Neural cell (in vitro differentiated cells): ENCODE data around the gene PMEPA1.

Source experiments
- EP300 ChIP-seq: fragments of 450-650 bp; conservative IDR thresholded peaks from 2 replicates; pipeline ENCODE4 v1.6.1; 2014; ENCODE audit warnings: antibody characterized with exemption, mild to moderate bottlenecking, moderate library complexity; ENCODE audit not compliant: poor library complexity, severe bottlenecking
- EZH2 ChIP-seq: fragments of 200-600, 300-800 bp; shearing (Covaris generic), sonication (generic); IDR thresholded peaks from 2 replicates; pipeline ENCODE4 v1.6.1; 2014; ENCODE audit warnings: antibody characterized with exemption, low read length, borderline replicate concordance, mild to moderate bottlenecking; ENCODE audit not compliant: insufficient read depth, poor library complexity, severe bottlenecking
- MXI1 ChIP-seq: fragments of 450-650 bp; conservative IDR thresholded peaks from 2 replicates; pipeline ENCODE4 v1.6.1; 2014; ENCODE audit warnings: antibody characterized with exemption, mild to moderate bottlenecking; ENCODE audit not compliant: poor library complexity, severe bottlenecking
- POLR2AphosphoS5 ChIP-seq: IDR thresholded peaks from 2 replicates; pipeline ENCODE4 v1.6.1; 2012
- SMC3 ChIP-seq: fragments of 450-650 bp; conservative IDR thresholded peaks from 2 replicates; pipeline ENCODE4 v1.6.1; 2014; ENCODE audit warnings: antibody characterized with exemption, mild to moderate bottlenecking, moderate library complexity; ENCODE audit not compliant: poor library complexity
- TF ChIP-seq, protein P1 (sequence below): fragments of 450-650 bp; IDR thresholded peaks from 2 replicates; pipeline ENCODE4 v1.5.1; 2014; ENCODE audit warnings: antibody characterized with exemption, mild to moderate bottlenecking, moderate library complexity; ENCODE audit not compliant: poor library complexity, severe bottlenecking

DNA sequence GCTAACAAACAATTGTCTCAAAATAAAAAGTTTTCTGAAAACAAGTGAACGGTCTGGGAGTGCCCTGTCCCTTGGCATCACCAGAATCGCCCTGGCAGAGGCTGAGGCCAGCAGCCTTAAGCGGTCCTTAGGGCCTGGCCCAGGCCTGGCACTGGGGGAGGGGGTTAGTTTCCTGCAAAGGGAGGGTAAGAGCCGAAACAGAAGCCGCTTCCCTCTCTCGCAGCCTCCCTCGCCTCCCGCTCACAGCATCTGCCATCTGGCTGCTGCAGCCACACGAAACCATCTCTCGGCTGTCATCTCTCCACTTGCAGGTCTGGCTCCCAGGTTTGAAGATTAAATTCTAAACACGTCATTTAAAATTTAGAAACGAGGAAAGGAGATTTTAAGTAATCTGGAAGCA lies 31.5 kb downstream of the PMEPA1 start:
- TF ChIP-seq MXI1 (no peak), POLR2AphosphoS5 (no peak), SMC3 (no peak), EP300 (no peak), EZH2 (no peak)
- TF ChIP-seq, protein P1, sequence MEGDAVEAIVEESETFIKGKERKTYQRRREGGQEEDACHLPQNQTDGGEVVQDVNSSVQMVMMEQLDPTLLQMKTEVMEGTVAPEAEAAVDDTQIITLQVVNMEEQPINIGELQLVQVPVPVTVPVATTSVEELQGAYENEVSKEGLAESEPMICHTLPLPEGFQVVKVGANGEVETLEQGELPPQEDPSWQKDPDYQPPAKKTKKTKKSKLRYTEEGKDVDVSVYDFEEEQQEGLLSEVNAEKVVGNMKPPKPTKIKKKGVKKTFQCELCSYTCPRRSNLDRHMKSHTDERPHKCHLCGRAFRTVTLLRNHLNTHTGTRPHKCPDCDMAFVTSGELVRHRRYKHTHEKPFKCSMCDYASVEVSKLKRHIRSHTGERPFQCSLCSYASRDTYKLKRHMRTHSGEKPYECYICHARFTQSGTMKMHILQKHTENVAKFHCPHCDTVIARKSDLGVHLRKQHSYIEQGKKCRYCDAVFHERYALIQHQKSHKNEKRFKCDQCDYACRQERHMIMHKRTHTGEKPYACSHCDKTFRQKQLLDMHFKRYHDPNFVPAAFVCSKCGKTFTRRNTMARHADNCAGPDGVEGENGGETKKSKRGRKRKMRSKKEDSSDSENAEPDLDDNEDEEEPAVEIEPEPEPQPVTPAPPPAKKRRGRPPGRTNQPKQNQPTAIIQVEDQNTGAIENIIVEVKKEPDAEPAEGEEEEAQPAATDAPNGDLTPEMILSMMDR, result no peak
